ENCODE results near the gene MEX3D. TPM values are rescaled to one million over a fixed set of nuclear protein-coding genes. Genes with fewer than 3 reads are reported as not detected.
"Not testable (repeated sequence)": the region's sequence is repeated elsewhere in the genome, so short reads cannot be mapped to it uniquely, and the experiment has no call there.

Gene MEX3D
- polyA plus RNA-seq, 4 donors: 21.8 to 33.4 (median 31.2) TPM

- no peak for DNase-seq (ENCODE audit: low read depth in 4 of 4, low spot score in 3 of 4)
These were observed 16.8 kb downstream of the MEX3D start for GRCh38 chr19:1551068-1552040.

GRCh38 chr19:1549332-1549945 is 18.7 kb downstream of the MEX3D start:
- no peak for DNase-seq (ENCODE audit: low read depth in 4 of 4, low spot score in 3 of 4)

GRCh38 chr19:1540365-1540925 is 27.7 kb downstream of the MEX3D start:
- DNase-seq (ENCODE audit: low read depth in 4 of 4, low spot score in 3 of 4): no peak

DNA sequence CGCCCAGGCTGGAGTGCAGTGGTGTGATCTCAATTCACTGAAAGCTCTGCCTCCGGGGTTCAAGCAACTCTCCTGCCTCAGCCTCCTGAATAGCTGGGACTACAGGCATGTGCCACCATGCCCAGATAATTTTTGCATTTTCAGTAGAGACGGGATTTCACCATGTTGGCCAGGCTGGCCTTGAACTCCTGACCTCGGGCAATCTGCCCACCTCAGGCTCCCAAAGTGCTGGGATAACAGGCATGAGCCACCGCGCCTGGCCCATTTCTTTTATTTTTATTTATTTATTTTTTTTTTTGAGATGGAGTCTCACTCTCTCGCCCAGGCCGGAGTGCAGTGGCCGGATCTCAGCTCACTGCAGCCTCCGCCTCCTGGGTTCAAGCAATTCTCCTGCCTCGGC is 28.4 kb downstream of the MEX3D start:
- not testable (repeated sequence) for DNase-seq (ENCODE audit: low read depth in 4 of 4, low spot score in 3 of 4)

DNA sequence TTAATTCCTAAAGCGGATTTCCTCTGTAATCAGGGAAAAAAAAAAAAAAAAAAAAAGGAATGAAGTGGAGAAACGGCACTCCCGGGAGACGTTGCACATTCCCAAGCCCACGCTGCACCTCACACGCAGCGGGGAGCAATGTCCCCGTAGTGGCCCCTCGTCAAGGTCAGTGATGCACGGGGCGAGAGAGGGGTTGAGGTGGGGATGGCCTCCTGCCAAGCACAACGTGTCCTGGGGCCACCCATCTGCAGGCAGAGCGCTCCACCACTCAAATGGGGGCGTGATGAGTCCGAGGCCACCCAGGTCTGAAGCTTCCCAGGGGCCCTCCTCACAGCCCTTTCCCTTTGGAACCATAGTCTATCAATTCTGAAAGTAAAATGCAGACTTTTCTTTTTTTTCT is 29.1 kb downstream of the MEX3D start:
- no peak for DNase-seq (ENCODE audit: low read depth in 4 of 4, low spot score in 3 of 4)

GRCh38 chr19:1535699-1536098 is 32.4 kb downstream of the MEX3D start:
- not testable (repeated sequence) for DNase-seq (ENCODE audit: low read depth in 4 of 4, low spot score in 3 of 4)

DNA sequence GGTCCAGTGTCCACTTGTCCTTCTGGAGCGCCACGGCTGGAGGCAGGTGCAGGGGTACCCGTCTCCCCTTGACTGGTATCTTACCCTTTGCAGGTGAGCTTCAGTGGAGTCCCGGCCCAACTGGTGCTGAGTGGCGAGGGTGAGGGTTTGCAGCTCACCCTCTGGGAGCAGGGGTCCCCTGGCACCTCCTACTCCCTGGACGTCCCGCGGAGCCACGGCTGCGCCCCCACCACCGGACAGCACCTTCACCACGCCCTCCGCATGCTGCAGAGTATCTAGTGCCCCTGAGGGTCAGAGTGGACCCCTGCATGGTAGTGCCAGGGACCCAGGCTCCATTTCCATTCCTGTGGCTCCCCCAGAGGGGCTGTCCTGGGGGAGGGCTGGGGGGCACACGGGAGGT is 33.2 kb downstream of the MEX3D start:
- DNase-seq (ENCODE audit: low read depth in 4 of 4, low spot score in 3 of 4): no peak

DNA sequence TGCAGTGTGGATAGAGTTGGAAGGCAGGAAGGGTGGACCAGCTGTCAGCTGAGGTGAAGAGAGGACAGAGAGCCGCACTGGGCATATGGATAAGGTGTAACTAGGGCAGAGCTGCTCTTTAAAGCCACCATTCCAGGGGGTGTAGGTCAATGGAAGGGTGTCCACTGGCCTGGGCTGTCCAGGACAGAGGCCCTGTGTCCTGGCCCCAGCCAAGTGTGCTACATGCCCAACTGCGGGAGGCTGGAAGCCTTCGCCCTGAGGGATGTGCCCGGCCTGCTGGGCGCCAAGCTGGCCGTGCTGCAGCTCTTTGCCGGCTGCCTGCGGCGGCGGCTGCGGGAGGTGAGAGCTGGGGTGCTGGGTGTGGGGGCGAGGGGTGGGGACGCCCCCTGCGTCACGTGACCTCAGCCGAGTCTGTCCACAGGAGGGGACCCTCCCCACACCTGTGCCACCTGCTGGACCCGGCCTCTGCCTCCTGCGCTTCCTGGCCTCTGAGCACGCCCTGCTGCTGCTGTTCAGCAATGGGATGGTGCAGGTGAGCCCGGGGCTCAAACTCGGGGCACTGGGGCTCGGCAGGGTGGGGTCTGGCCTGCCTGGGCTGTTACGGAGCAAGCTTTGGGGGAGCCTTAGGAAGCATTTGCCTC is 34.5 kb downstream of the MEX3D start:
- no peak for DNase-seq (ENCODE audit: low read depth in 4 of 4, low spot score in 3 of 4)

DNA sequence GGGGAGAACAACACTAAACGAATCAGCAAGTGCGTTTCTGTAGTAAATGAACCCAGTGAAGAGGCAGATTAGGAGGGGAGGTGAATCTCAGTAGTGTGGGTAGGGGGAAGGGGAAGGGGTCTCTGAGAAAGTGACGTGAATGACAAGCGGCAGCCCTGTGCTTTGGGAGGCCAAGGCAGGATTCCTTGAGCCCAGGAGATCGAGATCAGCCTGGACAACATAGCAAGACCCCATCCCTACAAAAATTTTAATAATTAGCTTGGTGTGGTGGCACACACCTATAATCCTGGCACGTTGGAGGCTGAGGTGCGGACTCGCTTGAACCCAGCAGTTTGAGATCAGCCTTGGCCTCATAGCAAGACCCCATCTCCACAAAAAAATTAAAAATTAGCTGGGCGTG is 36.1 kb downstream of the MEX3D start:
- DNase-seq (ENCODE audit: low read depth in 4 of 4, low spot score in 3 of 4): no peak

- no peak for DNase-seq (ENCODE audit: low read depth in 4 of 4, low spot score in 3 of 4)
These were observed 36.5 kb downstream of the MEX3D start for GRCh38 chr19:1531587-1531986.

- not testable (repeated sequence) for DNase-seq (ENCODE audit: low read depth in 4 of 4, low spot score in 3 of 4)
These were observed 37.3 kb downstream of the MEX3D start for GRCh38 chr19:1530856-1531255.

DNA sequence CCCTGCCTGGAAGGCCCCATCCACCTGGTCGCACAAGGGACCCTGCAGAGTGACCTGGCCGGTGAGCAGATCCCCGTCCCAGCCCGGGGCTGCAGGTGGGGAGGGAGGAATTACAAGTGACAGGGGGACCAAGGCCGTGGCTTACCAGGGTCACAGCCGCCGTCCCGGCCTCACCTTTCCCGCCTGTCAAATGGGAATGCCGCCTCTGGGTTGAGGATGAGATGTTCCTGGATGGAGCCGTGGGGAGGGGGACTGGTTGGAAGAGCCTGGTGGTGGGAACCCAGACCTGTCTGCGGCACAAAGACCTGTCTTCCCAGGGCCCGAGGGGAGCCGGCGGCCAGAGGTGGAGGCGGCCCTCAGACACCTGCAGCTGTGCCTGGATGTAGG is 38.7 kb downstream of the MEX3D start:
- no peak for DNase-seq (ENCODE audit: low read depth in 4 of 4, low spot score in 3 of 4)

- no peak for DNase-seq (ENCODE audit: low read depth in 4 of 4, low spot score in 3 of 4)
These were observed 39.3 kb downstream of the MEX3D start for GRCh38 chr19:1528596-1529429.

- no peak for DNase-seq (ENCODE audit: low read depth in 4 of 4, low spot score in 3 of 4)
These were observed 40.3 kb downstream of the MEX3D start for GRCh38 chr19:1527650-1528309.

DNA sequence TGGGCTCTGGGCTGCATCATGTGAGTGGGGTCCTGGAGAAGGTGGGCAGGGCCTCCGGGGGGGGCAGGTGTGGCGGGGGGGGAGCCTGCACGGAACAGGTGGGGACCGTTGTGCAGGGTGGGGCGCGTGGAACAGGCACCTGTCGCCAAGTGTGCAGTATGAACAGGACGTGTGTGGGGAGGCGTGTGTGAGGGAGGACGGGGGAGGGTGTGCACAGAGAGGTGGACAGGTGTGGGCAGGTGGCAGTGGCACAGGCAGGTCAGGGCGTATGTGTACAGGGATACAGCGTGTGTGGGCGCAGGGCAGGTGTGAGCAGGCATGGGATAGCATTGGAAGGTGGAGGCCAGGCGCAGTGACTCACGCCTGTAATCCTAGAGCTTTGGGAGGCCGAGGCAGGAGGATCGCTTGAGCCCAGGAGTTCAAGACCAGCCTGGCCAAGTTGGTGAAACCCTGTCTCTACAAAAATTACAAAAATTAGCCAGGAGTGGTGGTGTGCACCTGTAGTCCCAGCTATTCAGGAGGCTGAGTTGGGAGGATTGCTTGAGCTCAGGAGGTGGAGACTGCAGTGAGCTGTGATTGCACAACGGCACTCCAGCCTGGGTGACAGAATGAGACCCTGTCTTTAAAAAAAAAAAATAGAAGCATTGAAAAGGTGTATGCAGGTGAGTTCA is 41.0 kb downstream of the MEX3D start:
- no peak for DNase-seq (ENCODE audit: low read depth in 4 of 4, low spot score in 3 of 4)

GRCh38 chr19:1526066-1526778 is 41.9 kb downstream of the MEX3D start:
- no peak for DNase-seq (ENCODE audit: low read depth in 4 of 4, low spot score in 3 of 4)

GRCh38 chr19:1525343-1525742 is 42.8 kb downstream of the MEX3D start:
- DNase-seq (ENCODE audit: low read depth in 4 of 4, low spot score in 3 of 4): no peak

DNA sequence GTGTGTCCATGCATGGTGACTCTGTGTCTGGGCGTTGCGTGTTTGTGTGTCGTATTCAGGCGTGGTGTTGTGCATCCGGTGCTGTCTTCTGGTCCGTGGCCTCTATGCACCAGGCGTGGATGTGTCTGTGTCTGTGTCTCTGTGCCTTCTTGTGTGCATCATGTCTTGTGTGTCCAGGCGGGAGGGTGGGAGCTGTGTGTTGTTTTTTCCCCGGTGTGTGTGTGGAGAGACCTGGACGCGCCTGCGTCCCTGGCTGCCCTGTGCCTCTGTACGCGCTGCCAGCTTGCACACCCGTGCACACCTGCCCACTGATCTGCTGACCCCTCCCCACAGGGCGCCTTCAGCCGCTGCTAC is 43.2 kb downstream of the MEX3D start:
- DNase-seq (ENCODE audit: low read depth in 4 of 4, low spot score in 3 of 4): no peak

All from left renal pelvis (tissue), 4 donors.